DMS53 (cell line): ENCODE data around the gene LYVE1.

Source experiments
- DNase-seq: peaks from one replicate; lab custom pipeline; 2025; lab: John Stamatoyannopoulos, UW

LYVE1 gene

GRCh38 chr11:10592331-10592730 is 23.9 kb upstream of the LYVE1 start:
- peak; percentile 10 for DNase-seq

GRCh38 chr11:10591741-10592140 is 23.3 kb upstream of the LYVE1 start:
- no peak for DNase-seq

- no peak for DNase-seq
Measured at GRCh38 chr11:10590218-10590915, 21.9 kb upstream of the LYVE1 start.

- DNase-seq, result no peak
Measured at GRCh38 chr11:10588904-10589303, 20.4 kb upstream of the LYVE1 start.

- no peak for DNase-seq
Measured at GRCh38 chr11:10587995-10588394, 19.5 kb upstream of the LYVE1 start.

- no peak for DNase-seq
Measured at GRCh38 chr11:10587388-10587787, 18.9 kb upstream of the LYVE1 start.

GRCh38 chr11:10584071-10584501 is 15.6 kb upstream of the LYVE1 start:
- DNase-seq, result no peak

- no peak for DNase-seq
Measured at GRCh38 chr11:10581481-10582019, 13.1 kb upstream of the LYVE1 start.

GRCh38 chr11:10580623-10581022 is 12.2 kb upstream of the LYVE1 start:
- no peak for DNase-seq

GRCh38 chr11:10579700-10580099 is 11.2 kb upstream of the LYVE1 start:
- no peak for DNase-seq

GRCh38 chr11:10576035-10576398 is 7.6 kb upstream of the LYVE1 start:
- DNase-seq, result no peak

- DNase-seq, result no peak
Measured at GRCh38 chr11:10575346-10576034, 7.0 kb upstream of the LYVE1 start.

GRCh38 chr11:10573556-10573955 is 5.1 kb upstream of the LYVE1 start:
- DNase-seq, result no peak

GRCh38 chr11:10573028-10573427 is 4.6 kb upstream of the LYVE1 start:
- DNase-seq, result no peak

GRCh38 chr11:10572533-10572932 is 4.1 kb upstream of the LYVE1 start:
- DNase-seq, result no peak

GRCh38 chr11:10567446-10567845 is 1.0 kb downstream of the LYVE1 start:
- no peak for DNase-seq

GRCh38 chr11:10566257-10566957 is 2.1 kb downstream of the LYVE1 start:
- DNase-seq, result no peak

GRCh38 chr11:10565493-10565892 is 3.0 kb downstream of the LYVE1 start:
- no peak for DNase-seq

GRCh38 chr11:10564696-10565318 is 3.7 kb downstream of the LYVE1 start:
- DNase-seq, result no peak

GRCh38 chr11:10564030-10564429 is 4.4 kb downstream of the LYVE1 start:
- no peak for DNase-seq

GRCh38 chr11:10561947-10562346 is 6.5 kb downstream of the LYVE1 start:
- DNase-seq, result peak; percentile 32

GRCh38 chr11:10561043-10561818 is 7.2 kb downstream of the LYVE1 start:
- peak; percentile 81 for DNase-seq
